Small intestine (tissue), 7 donors: ENCODE data around the gene PCNT. TPM values are rescaled to one million over a fixed set of nuclear protein-coding genes. Genes with fewer than 3 reads are reported as not detected.

Experiments
- DNase-seq, 2 donors: peaks; one replicate each; pipeline versions ENCODE4 v3.0.0 to v3.0.0-alpha.2; 2013
- FAIRE-seq: peaks from 2 replicates; lab custom pipeline; 2012; peaks lifted over from hg19 to GRCh38; lab: Jason Lieb, UNC
- H3K27ac ChIP-seq, 3 donors: one replicate each; pipeline ENCODE4 v1.5.1; 2013; ENCODE audit warnings: low read length in 2 of 3, mild to moderate bottlenecking in 2 of 3, control low read depth in 1 of 3, inconsistent platforms in 1 of 3, low read depth in 1 of 3, moderate library complexity in 1 of 3
- H3K27me3 ChIP-seq, 3 donors: one replicate each; pipeline ENCODE4 v1.6.1; 2013; ENCODE audit warnings: low read length in 3 of 3, inconsistent platforms in 1 of 3; ENCODE audit not compliant: control insufficient read depth in 3 of 3, insufficient read depth in 3 of 3
- H3K36me3 ChIP-seq, 3 donors: one replicate each; pipeline ENCODE4 v1.6.1; 2013; ENCODE audit warnings: low read length in 3 of 3, inconsistent platforms in 1 of 3, low read depth in 1 of 3, mild to moderate bottlenecking in 1 of 3, moderate library complexity in 1 of 3; ENCODE audit not compliant: control insufficient read depth in 3 of 3, insufficient read depth in 2 of 3
- H3K4me1 ChIP-seq, 3 donors: one replicate each; pipeline ENCODE4 v1.6.1; 2013; ENCODE audit warnings: low read length in 2 of 3, inconsistent platforms in 1 of 3, low read depth in 1 of 3, mild to moderate bottlenecking in 1 of 3, moderate library complexity in 1 of 3; ENCODE audit not compliant: control insufficient read depth in 3 of 3, insufficient read depth in 2 of 3
- H3K4me3 ChIP-seq, 3 donors: one replicate each; pipeline ENCODE4 v1.5.1; 2013; ENCODE audit warnings: low read length in 3 of 3, control low read depth in 1 of 3, inconsistent platforms in 1 of 3, low read depth in 1 of 3, mild to moderate bottlenecking in 1 of 3, moderate library complexity in 1 of 3
- H3K9me3 ChIP-seq, 2 donors: one replicate each; pipeline ENCODE4 v1.6.1; 2013; ENCODE audit warnings: low read depth in 1 of 2, low read length in 1 of 2; ENCODE audit not compliant: control insufficient read depth in 2 of 2, insufficient read depth in 1 of 2
- WGBS, 3 donors: extraction: QIAGEN DNeasy Blood & Tissue Kit; methylation state at CpG; one replicate each; pipeline ENCODE4 v1.1.7; 2013; 5-methylcytosine and 5-hydroxymethylcytosine counted together
- polyA plus RNA-seq, 4 donors: library from polyadenylated mRNA; stranded (reverse) in 3 of 4; unstranded in 1 of 4; fragments of 200-250 nt in 3 of 4; fragments of 120-200 nt in 1 of 4; gene quantifications; one replicate each; pipeline versions ENCODE4 v1.2.1 to v1.2.3, GENCODE V29; 2013
- donor health status: healthy with polysubstance abuse.
- donor health status: control.
- donor health status: control.
- donor health status: Bipolar disorder and iron deficiency.
- donor health status: healthy.

The PCNT gene
- polyA plus RNA-seq, 4 donors = 9.2 to 15.4 (median 12.9) TPM

DNA sequence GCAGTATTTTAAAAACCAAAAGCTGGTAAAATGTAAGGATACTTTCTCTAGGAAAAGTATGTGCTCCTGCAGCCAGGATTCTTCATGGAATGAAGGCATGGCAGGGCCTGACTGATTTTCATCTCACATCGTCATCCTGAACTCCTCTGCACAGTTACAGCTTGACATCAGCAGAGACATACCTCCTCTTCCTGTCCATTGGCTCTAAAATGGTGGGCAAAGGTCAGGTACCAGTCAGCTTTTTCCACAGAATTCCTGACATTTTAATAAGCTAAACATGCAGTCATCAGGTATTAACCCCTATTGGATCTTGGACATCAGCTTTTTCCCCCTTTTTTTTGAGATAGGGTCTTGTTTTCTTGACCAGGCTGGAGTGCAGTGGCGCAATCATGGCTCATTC is 5.8 kb downstream of the PCNT start:
- DNase-seq = no peak
- H3K27ac ChIP-seq = no peak overlapping the region
- peaks cover 0 to 26% (median 5%) of the 10 kb centered on the region in 3 donors for H3K36me3 ChIP-seq
- FAIRE-seq = no peak
- no peaks in the 10 kb centered on the region for H3K27me3 ChIP-seq
- H3K4me3 ChIP-seq = no peak overlapping the region
- 95 to 100% (median 97%) methylated on average over 2 of the region's 2 CpGs for WGBS, 3 donors
- H3K9me3 ChIP-seq = no peaks in the 10 kb centered on the region
- H3K4me1 ChIP-seq = peaks cover 0 to 8% (median 0%) of the 10 kb centered on the region in 3 donors

GRCh38 chr21:46334351-46335140 is 10.6 kb downstream of the PCNT start:
- H3K27ac ChIP-seq = no peak overlapping the region
- H3K36me3 ChIP-seq = peaks cover 0 to 47% (median 12%) of the 10 kb centered on the region in 3 donors
- DNase-seq = no peak
- no peaks in the 10 kb centered on the region for H3K9me3 ChIP-seq
- H3K4me1 ChIP-seq = no peaks in the 10 kb centered on the region
- H3K27me3 ChIP-seq = no peaks in the 10 kb centered on the region
- H3K4me3 ChIP-seq = no peak overlapping the region
- FAIRE-seq = no peak
- 89 to 96% (median 91%) methylated on average over 12 of the region's 12 CpGs for WGBS, 3 donors

DNA sequence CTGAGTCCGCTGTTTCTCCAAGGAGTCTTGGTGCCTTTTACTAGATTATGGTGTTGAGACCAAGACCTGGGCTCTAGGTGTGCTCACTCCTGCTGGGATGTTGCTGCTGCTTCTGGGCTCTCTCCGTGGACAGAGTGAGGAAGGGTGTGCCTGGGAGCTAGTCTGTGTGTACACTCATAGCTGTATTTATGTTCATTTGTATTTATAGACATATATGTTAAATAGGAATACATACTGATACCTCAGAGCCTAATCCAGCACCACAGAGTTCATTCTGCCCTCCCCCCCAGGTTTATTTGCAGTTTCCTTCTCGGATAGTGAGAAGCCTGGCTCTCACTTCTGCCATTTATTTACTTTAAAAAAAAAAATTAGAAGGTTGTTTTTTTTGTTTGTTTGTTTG is 12.6 kb downstream of the PCNT start:
- FAIRE-seq (no peak), DNase-seq (no peak)
- Histone ChIP-seq H3K36me3 (peaks cover 0 to 45% (median 8%) of the 10 kb centered on the region in 3 donors), H3K27ac (no peak overlapping the region), H3K9me3 (no peaks in the 10 kb centered on the region), H3K4me3 (no peak overlapping the region), H3K27me3 (no peaks in the 10 kb centered on the region), H3K4me1 (no peaks in the 10 kb centered on the region)
- 96 to 99% (median 97%) methylated on average over 3 of the region's 3 CpGs for WGBS, 3 donors

DNA sequence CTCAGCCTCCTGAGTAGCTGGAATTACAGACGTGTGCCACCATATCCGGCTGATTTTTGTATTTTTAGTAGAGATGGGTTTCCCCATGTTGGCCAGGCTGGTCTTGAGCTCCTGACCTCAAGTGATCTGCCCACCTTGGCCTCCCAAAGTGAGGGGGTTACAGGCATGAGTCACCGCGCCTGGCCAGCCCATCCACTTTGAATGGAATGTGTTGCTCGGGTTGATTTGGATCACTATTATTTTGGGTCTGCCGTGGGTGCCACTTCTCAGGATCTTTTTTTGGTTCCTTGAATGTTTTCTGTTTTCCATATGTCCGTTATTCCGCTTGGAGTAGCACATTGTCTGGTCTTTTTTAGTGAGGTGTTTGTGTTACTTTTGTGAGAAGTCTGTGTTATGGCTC is 17.0 kb downstream of the PCNT start:
- Histone ChIP-seq H3K36me3 (peaks cover 0 to 41% (median 8%) of the 10 kb centered on the region in 3 donors), H3K9me3 (no peaks in the 10 kb centered on the region), H3K27ac (no peak overlapping the region), H3K4me3 (no peak overlapping the region), H3K4me1 (no peaks in the 10 kb centered on the region), H3K27me3 (no peaks in the 10 kb centered on the region)
- FAIRE-seq (no peak), DNase-seq (no peak)
- WGBS, 3 donors = 97% methylated on average over 8 of the region's 8 CpGs

DNA sequence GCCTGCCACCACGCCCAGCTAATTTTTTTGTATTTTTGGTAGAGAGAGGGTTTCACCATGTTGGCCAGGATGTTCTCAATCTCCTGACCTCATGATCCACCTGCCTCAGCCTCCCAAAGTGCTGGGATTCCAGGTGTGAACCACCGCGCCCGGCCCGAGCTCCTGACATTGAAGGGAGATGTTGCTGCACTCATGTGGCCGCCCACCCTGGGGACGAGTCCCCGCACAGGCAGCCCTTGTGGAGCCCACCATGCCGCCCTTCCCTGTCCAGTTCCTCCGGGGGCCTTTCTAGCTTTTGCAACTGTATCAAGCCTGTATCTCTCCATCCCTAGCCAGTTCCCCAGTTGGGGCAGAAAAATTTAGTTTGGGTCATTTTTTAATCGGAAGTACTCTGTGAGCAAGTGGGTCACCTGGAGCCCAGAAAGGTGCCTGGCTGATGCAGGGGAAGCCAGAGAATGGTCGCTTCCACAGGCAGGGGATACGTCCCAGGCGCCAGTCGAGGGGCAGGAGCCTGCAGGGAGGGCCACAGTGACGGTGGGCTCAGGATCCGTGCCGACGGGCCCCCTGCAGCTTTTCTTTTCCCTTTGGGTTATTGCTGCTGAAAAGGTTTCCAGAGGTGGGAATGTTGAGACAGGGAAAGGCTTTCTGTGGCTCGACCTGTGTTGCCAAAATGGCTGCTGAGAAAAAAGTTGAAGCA is 20.4 kb downstream of the PCNT start:
- Histone ChIP-seq H3K36me3 (peaks cover 3 to 51% (median 10%) of the 10 kb centered on the region in 3 donors), H3K27me3 (no peaks in the 10 kb centered on the region), H3K27ac (no peak overlapping the region), H3K4me1 (no peaks in the 10 kb centered on the region), H3K9me3 (no peaks in the 10 kb centered on the region), H3K4me3 (no peak overlapping the region)
- WGBS, 3 donors = 96 to 98% (median 97%) methylated on average over 19 to 20 of the region's 20 CpGs
- no peak for DNase-seq
- no peak for FAIRE-seq

- FAIRE-seq (no peak), DNase-seq (no peak)
- Histone ChIP-seq H3K27ac (no peak overlapping the region), H3K27me3 (no peaks in the 10 kb centered on the region), H3K36me3 (peaks cover 10 to 57% (median 18%) of the 10 kb centered on the region in 3 donors), H3K4me1 (no peaks in the 10 kb centered on the region), H3K4me3 (no peak overlapping the region), H3K9me3 (no peaks in the 10 kb centered on the region)
- WGBS, 3 donors = 90 to 98% (median 93%) methylated on average over 14 of the region's 14 CpGs
These were observed 21.9 kb downstream of the PCNT start for GRCh38 chr21:46345861-46346260.

- no peaks in the 10 kb centered on the region for H3K9me3 ChIP-seq
- no peak overlapping the region for H3K27ac ChIP-seq
- 92 to 96% (median 93%) methylated on average over 32 to 34 of the region's 34 CpGs for WGBS, 3 donors
- peaks cover 10 to 62% (median 23%) of the 10 kb centered on the region in 3 donors for H3K36me3 ChIP-seq
- DNase-seq = no peak
- no peak for FAIRE-seq
- H3K27me3 ChIP-seq = no peaks in the 10 kb centered on the region
- H3K4me1 ChIP-seq = no peaks in the 10 kb centered on the region
- no peak overlapping the region for H3K4me3 ChIP-seq
These were observed 22.6 kb downstream of the PCNT start for GRCh38 chr21:46346296-46347202.

DNA sequence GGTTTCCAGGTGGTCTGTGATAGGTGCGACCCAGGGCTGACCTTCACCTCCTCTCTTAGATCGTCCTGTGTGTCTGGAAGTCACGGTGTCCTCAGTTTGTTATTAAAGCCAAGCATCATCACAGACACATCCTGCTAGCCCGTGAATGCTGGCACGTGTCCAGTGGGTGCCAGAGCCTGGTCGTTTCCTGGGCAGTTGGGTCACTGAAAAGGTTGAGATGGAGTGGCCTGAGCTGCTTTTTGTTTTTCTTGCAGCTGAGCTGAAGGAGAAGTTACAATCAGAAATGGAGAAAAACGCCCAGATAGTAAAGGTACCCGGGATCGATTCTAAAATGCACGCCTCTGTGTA is 23.2 kb downstream of the PCNT start:
- Histone ChIP-seq H3K27me3 (no peaks in the 10 kb centered on the region), H3K36me3 (peaks cover 10 to 67% (median 25%) of the 10 kb centered on the region in 3 donors), H3K27ac (no peak overlapping the region), H3K9me3 (no peaks in the 10 kb centered on the region), H3K4me1 (no peaks in the 10 kb centered on the region), H3K4me3 (no peak overlapping the region)
- no peak for DNase-seq
- FAIRE-seq = no peak
- WGBS, 3 donors = 81 to 88% (median 82%) methylated on average over 10 of the region's 10 CpGs
